ES-I3 (cell line): Measurements from ENCODE around the gene SPTBN1.

Experiments used
- H3K36me3 ChIP-seq: 2 replicates; pipeline ENCODE4 v1.6.1; 2013; ENCODE audit warnings: mild to moderate bottlenecking, low read length, control low read depth, moderate library complexity; ENCODE audit not compliant: insufficient read depth
- H3K4me1 ChIP-seq: 2 replicates; pipeline ENCODE4 v1.6.1; 2013; ENCODE audit warnings: mild to moderate bottlenecking, control low read depth, low read length; ENCODE audit not compliant: insufficient read depth
- H3K9ac ChIP-seq: 2 replicates; pipeline ENCODE4 v1.6.1; 2013; ENCODE audit warnings: low read depth, mild to moderate bottlenecking, low read length, moderate library complexity
- H3K9me3 ChIP-seq: 2 replicates; pipeline ENCODE4 v1.6.1; 2013; ENCODE audit warnings: mild to moderate bottlenecking, low read length, moderate library complexity; ENCODE audit not compliant: control insufficient read depth, insufficient read depth

The SPTBN1 gene

DNA sequence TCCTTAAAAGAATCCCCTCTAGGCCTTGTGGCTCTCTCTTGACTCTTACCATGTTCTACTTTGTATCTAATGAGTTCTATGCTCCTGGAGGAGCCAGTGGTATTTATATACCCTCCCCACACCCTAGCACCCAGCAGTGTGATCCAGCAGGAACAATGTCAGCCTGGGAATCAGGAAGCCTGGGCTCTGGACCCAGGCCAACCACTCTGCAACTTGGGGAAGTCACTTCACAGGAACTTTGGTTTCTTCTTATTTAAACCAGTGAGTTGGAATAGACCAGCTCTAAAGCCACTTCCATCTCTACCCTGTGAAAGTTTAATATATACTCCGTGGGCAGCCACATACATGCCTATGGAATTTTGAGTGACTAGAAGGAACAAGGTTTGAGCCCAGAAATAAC lies 11.6 kb upstream of the SPTBN1 start:
- Histone ChIP-seq H3K9ac (no peak overlapping the region), H3K4me1 (no peaks in the 10 kb centered on the region), H3K36me3 (no peaks in the 10 kb centered on the region), H3K9me3 (no peaks in the 10 kb centered on the region)

DNA sequence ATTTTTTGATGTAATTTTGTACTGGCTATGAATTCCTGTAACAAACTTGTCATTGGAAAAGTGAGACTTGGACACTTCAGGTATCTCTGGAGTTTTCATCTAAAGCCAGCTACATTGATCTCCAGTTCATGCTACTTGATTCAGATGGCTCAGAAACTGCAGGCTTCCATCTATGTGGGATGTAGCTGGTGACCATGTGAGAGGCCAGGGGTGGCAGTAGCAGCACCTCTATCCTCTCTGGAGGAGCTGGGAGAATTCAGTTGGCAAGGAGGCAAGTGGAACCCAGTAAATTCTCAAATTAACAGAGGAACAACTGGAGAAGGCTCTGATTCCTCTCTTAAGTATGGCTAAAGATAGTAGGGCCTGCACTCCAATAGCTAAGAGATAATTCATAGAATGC lies 10.0 kb upstream of the SPTBN1 start:
- H3K4me1 ChIP-seq, result no peaks in the 10 kb centered on the region
- no peaks in the 10 kb centered on the region for H3K36me3 ChIP-seq
- H3K9me3 ChIP-seq, result no peaks in the 10 kb centered on the region
- H3K9ac ChIP-seq, result no peak overlapping the region

DNA sequence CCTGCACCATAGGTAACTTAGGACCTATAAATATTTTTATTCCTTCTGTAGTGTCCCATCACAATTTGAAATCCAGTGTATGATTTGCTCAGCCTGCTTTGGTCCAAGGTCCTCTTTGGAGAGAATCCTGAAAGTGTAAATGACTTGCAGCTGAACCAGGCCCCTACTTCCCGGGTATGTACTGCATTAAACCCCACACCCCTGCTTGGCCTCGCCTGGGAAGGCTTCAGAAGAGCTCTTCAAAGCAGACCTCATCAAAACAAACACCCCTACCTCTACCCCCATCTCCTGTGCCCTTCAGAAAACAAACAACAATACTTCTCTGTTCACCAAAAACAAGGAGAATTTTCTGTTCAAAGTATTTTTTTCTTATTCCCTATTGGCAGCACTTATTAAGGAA lies 9.5 kb upstream of the SPTBN1 start:
- no peak overlapping the region for H3K9ac ChIP-seq
- H3K36me3 ChIP-seq, result no peaks in the 10 kb centered on the region
- H3K9me3 ChIP-seq, result no peaks in the 10 kb centered on the region
- H3K4me1 ChIP-seq, result no peaks in the 10 kb centered on the region

DNA sequence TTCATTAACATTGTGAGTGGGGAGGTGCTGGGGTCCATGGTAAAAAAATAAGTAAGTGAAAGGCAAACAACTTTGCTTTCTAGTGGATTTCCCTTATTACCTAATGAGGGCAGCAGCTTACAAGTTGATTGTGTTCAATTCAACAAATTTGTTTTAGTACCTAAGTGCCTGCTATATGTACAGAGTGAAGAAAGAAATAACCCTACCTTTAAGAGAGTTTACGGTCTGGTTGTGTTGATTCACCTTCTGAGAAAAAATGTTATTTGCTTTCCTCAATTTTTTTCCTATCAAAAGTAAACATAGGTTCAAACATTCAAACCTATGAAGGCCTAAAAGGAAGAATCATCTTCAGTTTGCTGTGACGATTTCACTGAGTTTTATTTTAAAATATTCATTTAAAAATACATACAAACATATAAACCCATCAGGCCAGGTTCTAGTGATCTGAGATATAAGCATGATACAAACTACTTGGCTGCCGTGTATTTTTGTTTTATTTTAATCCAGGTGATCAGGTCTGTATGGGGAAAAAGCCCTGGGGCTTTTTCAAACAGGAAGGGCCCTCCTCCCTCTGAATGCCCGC lies 1.5 kb upstream of the SPTBN1 start:
- Histone ChIP-seq H3K4me1 (no peaks in the 10 kb centered on the region; the same call in 1 of the 2 replicates), H3K9me3 (no peaks in the 10 kb centered on the region), H3K9ac (peak overlapping the region; percentile 92), H3K36me3 (no peaks in the 10 kb centered on the region)

DNA sequence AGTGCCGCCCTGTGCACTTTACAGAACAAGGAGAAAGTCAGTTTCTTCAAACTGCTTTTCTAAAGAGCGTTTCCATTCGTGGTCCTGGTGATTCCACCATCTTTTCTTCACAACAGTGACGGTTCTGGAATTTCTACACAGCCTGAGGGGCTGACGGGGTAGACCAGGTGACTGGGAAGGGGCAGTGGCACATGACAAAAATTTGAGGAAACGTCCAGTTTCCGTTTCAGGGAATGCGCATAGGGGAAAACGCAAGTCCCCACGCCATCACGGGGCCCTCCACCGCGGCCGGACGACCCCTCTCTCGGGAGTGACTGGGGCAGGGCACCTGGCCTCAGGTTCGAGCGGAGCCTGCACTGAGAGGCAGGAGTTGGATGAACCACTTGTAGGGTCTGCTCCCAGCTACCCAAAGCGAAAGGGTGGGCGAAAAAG lies 980 bp upstream of the SPTBN1 start:
- Histone ChIP-seq H3K4me1 (no peaks in the 10 kb centered on the region; the same call in 1 of the 2 replicates), H3K36me3 (no peaks in the 10 kb centered on the region), H3K9ac (peak overlapping the region; percentile 92), H3K9me3 (no peaks in the 10 kb centered on the region)

DNA sequence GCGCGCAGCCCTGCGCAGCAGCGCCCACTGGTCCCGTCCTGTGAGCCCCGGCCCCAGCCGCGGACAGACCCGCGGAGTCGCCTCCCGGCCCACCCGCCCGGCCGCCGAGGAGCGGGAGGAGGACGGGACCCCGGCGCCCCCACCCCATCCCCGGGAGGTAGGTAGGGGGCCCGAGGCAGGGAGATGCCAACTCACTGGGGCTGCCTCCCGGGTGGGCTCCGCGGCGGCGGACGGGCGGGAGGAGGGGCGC lies 160 bp downstream of the SPTBN1 start:
- Histone ChIP-seq H3K4me1 (no peaks in the 10 kb centered on the region; the same call in 1 of the 2 replicates), H3K9me3 (no peaks in the 10 kb centered on the region), H3K36me3 (no peaks in the 10 kb centered on the region), H3K9ac (peak overlapping the region; percentile 87; the same call in 1 of the 2 replicates)

DNA sequence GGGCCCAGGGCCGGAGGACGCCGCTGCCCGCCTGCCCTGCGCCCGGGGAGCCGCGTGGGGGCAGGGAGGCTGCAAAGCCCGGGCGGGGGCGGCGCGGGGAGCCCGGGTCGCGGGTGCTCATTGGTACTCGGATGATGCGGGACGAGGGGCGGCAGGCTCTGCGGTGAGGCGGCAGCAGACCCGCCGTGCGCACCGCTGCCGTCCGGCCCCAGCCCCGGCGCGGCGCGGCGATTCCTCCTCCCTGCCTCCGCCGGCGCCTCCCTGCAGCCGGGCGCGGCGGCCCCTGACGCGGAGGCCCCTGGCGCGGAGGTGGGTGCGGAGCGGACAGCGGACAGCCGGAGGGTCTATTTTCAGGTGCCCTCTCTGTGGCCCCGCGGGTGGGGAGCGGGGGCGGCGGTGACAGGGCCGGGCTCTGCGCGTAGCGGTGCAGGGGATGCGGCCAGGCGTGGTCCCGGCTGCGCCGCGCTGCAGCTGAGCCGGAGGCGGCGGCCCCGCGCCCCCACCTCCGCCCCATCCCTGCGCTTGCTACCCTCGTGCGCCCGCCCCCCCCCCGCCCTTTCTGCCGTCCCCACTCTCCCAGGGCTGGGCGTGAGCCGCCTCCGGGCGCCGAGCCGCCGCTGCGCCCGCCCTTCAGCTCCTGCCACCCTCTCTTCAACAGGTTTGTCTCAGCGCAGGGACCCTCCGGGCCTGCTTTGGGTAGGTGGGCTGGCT lies 640 bp downstream of the SPTBN1 start:
- no peaks in the 10 kb centered on the region for H3K36me3 ChIP-seq
- H3K9me3 ChIP-seq, result no peaks in the 10 kb centered on the region
- no peaks in the 10 kb centered on the region; the same call in 1 of the 2 replicates for H3K4me1 ChIP-seq
- H3K9ac ChIP-seq, result peak overlapping the region; percentile 87

DNA sequence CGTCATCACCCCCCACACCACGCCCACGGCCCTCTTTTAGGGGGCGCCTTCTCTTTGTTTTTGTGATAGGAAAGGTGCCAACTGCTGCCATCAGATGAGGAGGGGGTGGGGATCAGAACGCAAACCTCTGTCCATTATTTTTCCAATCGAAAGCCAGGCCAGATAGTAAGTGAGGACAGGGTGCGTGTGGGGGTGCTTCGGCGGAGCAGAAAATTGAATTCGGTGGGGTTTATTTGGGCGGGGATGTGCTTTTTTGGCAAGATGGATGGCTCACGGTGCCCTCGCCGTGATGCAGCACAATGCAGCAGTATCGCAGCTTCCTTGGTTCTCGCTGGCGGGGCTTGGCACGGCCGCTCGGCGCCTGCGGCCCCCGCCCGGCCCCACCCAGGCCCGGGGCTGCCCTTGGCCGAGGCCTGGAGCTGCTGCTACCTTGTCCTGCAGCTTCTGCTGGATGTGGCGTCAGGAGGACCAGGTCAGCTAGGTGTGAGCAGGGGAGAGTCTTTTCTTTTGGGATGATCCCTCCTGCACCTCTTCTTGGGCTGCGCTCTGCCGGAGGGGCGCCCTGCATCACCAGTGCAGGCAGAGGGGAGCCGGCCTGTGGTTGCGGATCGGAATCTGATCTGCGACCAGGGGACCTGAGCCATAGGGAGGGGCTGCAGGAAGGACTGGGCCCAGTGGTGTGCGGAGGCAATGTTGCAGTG lies 1.3 kb downstream of the SPTBN1 start:
- peak overlapping the region; percentile 87 for H3K9ac ChIP-seq
- no peaks in the 10 kb centered on the region for H3K9me3 ChIP-seq
- H3K36me3 ChIP-seq, result no peaks in the 10 kb centered on the region
- H3K4me1 ChIP-seq, result no peaks in the 10 kb centered on the region; the same call in 1 of the 2 replicates

DNA sequence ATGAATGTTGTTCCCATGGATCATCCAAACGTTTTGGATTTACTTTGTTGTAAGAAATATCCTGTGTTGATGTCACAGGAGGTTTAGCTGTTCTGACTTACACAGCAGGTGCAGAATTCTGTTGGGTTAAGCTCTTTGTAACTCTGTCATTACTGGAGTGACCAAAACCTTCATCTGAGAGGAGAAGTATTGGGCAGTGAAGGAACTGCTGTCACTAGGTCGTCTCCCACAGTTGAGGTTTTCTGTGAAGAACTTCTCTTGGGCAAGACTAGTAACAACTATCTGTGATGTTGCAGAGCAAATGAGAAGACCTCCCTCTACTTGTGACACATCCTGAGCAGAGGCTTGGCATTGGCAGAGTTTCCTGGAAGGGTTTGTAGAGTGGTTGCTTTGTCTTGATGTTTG lies 2.9 kb downstream of the SPTBN1 start:
- Histone ChIP-seq H3K9ac (no peak overlapping the region), H3K4me1 (no peaks in the 10 kb centered on the region; the same call in 1 of the 2 replicates), H3K9me3 (no peaks in the 10 kb centered on the region), H3K36me3 (no peaks in the 10 kb centered on the region)

DNA sequence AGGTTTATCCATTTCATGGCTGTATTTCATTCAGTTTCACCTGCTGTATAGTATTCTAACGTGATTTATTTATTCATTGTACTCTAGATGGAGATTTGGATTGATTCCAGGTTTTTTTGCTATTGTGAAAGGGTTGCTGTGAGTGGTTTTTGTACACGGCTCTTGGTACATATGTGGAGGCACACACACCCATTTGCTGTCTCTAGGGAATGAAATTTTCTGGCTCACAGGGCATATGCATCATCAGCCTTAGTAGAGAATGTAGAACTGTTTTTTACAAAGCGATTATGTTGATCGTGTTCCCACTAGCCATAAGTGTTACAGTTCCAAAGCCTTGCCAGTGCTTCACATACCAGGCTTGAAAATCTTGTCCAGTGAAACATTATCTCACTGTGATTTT lies 5.1 kb downstream of the SPTBN1 start:
- no peaks in the 10 kb centered on the region for H3K36me3 ChIP-seq
- H3K9me3 ChIP-seq, result no peaks in the 10 kb centered on the region
- H3K4me1 ChIP-seq, result peaks cover 3% of the 10 kb centered on the region
- H3K9ac ChIP-seq, result no peak overlapping the region

DNA sequence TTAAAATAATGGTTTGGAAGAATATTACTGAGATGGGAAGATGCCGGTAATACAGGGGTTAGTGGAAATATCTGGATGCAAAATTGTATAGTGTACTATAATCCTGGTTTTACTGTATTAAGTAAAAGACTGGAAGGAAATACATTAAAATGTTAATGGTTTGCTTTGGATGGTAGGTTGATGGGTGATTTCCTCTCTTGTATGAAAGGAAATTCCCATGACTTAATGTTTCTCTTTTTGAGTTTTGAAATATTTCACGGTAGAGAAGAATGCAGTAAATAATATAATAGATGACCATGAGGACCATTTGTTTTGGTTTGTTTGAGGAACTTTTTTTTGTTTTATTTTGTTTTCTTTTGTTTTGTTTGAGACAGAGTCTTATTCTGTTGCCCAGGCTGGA lies 8.2 kb downstream of the SPTBN1 start:
- H3K4me1 ChIP-seq, result peaks cover 4% of the 10 kb centered on the region
- no peaks in the 10 kb centered on the region for H3K9me3 ChIP-seq
- H3K36me3 ChIP-seq, result no peaks in the 10 kb centered on the region
- no peak overlapping the region for H3K9ac ChIP-seq

DNA sequence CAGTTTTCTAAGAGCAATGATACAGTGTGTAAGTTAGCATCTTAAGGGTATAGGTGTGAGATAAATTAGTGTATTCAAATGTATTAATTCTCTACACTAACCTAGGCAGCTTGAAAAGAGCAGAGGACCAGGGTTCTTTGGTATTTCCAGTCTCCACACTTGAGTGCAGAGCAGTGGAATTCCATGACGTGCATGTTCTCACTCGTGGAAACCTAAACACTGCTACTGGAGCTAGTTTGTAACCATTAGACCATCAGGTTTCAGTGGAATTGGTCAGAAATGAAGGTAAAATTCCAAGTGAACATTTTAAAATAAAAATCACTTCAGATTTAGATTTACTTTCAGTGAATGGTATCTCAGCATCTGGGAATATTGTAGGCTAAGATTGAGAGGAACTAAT lies 9.0 kb downstream of the SPTBN1 start:
- Histone ChIP-seq H3K4me1 (peaks cover 11% of the 10 kb centered on the region), H3K36me3 (no peaks in the 10 kb centered on the region), H3K9me3 (no peaks in the 10 kb centered on the region), H3K9ac (no peak overlapping the region)

DNA sequence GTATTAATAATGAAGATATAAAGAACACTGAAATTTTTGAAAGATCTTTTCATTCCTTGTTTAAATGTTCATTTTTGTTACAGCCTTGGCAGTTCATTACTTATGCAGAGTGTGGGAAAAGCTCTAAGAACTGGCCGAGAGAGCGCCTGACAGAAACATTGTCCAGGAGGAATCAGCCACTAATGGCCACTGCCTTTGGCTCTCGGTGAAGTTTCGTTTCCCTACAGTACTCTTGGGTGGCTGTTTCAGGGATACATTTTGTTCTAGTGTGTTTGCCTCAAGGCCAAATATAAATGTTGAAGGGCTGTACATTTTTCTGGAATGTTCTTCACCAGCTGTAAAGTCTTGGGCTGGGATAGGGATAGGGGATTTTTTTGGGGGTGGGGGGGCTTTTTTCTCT lies 10.7 kb downstream of the SPTBN1 start:
- H3K9ac ChIP-seq, result no peak overlapping the region
- H3K9me3 ChIP-seq, result no peaks in the 10 kb centered on the region
- no peaks in the 10 kb centered on the region for H3K36me3 ChIP-seq
- peaks cover 25% of the 10 kb centered on the region for H3K4me1 ChIP-seq

DNA sequence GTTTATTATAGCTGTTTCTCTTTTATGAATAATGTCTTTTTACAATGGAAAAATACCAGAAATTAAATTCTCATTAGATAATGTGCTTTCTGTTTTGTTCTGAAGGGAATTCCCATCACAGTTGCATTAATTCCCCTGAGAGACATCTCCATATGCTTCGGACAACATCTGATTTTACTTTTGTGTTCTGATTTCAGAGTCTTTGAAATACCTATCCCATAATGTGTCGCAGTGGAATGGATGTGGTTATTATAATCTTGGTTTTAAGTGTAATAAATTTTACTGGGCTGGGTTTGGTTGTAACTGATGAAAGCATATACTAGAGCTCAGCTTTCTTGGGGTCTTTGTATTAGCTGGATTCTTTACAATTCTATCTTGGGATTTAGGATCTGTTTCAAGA lies 12.5 kb downstream of the SPTBN1 start:
- H3K36me3 ChIP-seq, result no peaks in the 10 kb centered on the region

DNA sequence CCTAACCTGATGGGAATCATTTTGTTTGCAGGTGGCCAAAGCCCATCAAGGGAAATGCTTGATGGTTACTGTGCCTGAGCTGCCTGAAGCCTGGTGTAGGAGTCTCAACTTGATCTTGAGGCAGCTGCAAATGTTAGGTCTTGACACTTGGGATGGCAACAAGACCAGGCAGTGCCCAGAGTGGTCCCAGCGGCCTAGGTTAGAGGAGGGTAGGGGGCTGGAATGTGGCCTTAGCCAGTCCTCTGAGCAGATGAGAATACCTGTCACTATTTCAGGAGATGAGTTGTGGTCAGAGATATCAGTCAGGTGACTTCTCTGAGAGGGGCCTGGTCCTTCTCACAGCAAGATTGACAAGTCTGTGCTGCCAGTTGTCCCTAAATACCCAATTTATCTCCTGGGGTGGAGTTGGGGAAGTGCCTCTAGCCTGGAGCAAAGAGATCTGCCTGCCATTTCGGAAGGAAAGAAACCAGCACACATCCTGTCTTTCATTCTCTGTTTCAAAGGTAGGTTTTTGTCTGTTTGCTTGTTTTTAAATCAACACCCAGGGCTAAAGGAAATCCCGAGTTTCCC lies 13.4 kb downstream of the SPTBN1 start:
- H3K9me3 ChIP-seq, result no peaks in the 10 kb centered on the region
- H3K9ac ChIP-seq, result no peak overlapping the region
- no peaks in the 10 kb centered on the region for H3K36me3 ChIP-seq
- peaks cover 25% of the 10 kb centered on the region for H3K4me1 ChIP-seq

More for the DNA sequence above, 12.5 kb downstream of the SPTBN1 start:
- H3K9me3 ChIP-seq, result no peaks in the 10 kb centered on the region
- H3K9ac ChIP-seq, result no peak overlapping the region
- peaks cover 25% of the 10 kb centered on the region for H3K4me1 ChIP-seq
